ENCODE data around the gene TMEM18. TPM values are rescaled to one million over a fixed set of nuclear protein-coding genes. Genes with fewer than 3 reads are reported as not detected.

The TMEM18 gene
- total RNA-seq, 4 donors from 2014 or later, result 7.3 to 23.7 (median 17.8) TPM

- 82 to 94% methylated on average over 4 to 10 of the region's 10 CpGs for WGBS, 2 donors
- no peak for TF ChIP-seq CTCF (IDR thresholded peaks at IDR 0.05)
- no peak for TF ChIP-seq POLR2A (IDR thresholded peaks at IDR 0.05)
- Histone ChIP-seq H3K36me3 (no peaks in the 10 kb centered on the region), H3K4me3 (no peak overlapping the region), H3K4me1 (no peaks in the 10 kb centered on the region), H3K27me3 (peaks cover 0 to 47% (median 0%) of the 10 kb centered on the region in 4 donors), H3K27ac (no peak overlapping the region), H3K9me3 (no peaks in the 10 kb centered on the region)
- no peak for DNase-seq
- intact Hi-C loops (cut with DNase I), result loop anchor here (10.0 kb wide), 1 partner anchor 402 kb away; no protein-coding TSS in a partner anchor
These were observed 30.1 kb downstream of the TMEM18 start for GRCh38 chr2:647003-647560.

- H3K4me1 ChIP-seq, result no peaks in the 10 kb centered on the region
- DNase-seq, result no peak
- no peak overlapping the region for H3K4me3 ChIP-seq
- H3K27ac ChIP-seq, result no peak overlapping the region
- H3K9me3 ChIP-seq, result no peaks in the 10 kb centered on the region
- H3K27me3 ChIP-seq, result peaks cover 0 to 44% (median 0%) of the 10 kb centered on the region in 4 donors
- intact Hi-C loops (cut with DNase I), result loop anchor here (10.0 kb wide), 1 partner anchor 400 kb away; no protein-coding TSS in a partner anchor
- 40% methylated on average over 1 of the region's 5 CpGs; no CpG with 5 or more reads in 1 of the 2 donors for WGBS, 2 donors
- no peak for TF ChIP-seq CTCF (IDR thresholded peaks at IDR 0.05)
- no peak for TF ChIP-seq POLR2A (IDR thresholded peaks at IDR 0.05)
- no peaks in the 10 kb centered on the region for H3K36me3 ChIP-seq
These were observed 32.3 kb downstream of the TMEM18 start for GRCh38 chr2:644871-645270.

- no peaks in the 10 kb centered on the region for H3K4me1 ChIP-seq
- no peaks in the 10 kb centered on the region for H3K36me3 ChIP-seq
- no peak overlapping the region for H3K4me3 ChIP-seq
- TF ChIP-seq CTCF (IDR thresholded peaks at IDR 0.05), result no peak
- TF ChIP-seq POLR2A (IDR thresholded peaks at IDR 0.05), result no peak
- WGBS, 2 donors, result 73 to 85% methylated on average over 4 of the region's 4 CpGs
- no peak for DNase-seq
- intact Hi-C loops (cut with DNase I), result loop anchor here (10.0 kb wide), 1 partner anchor 399 kb away; no protein-coding TSS in a partner anchor
- no peaks in the 10 kb centered on the region for H3K9me3 ChIP-seq
- H3K27ac ChIP-seq, result no peak overlapping the region
- H3K27me3 ChIP-seq, result peaks cover 0 to 41% (median 0%) of the 10 kb centered on the region in 4 donors
These were observed 33.4 kb downstream of the TMEM18 start for GRCh38 chr2:643761-644160.

DNA sequence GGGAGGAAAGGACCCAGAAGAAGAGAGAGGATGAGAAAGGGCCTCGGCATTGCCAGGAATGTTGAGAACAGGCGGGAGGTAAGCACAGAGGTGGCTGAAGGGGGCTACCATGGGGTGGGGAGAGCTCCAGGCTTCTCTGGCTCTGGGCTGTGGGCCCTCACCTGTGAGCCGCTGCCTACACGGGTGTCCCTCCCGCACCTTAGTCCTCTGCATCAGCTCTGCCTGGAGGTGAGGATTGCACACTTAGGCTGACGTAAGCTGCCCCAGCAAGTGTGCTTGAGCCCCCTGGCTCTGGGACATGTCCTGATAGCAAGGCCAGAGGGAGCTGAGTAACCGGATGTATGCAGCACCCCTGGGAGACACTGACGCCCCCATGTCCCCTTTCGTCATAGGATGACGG is 33.9 kb downstream of the TMEM18 start:
- WGBS, 2 donors, result 72 to 77% methylated on average over 9 of the region's 10 CpGs
- H3K27me3 ChIP-seq, result peaks cover 0 to 41% (median 0%) of the 10 kb centered on the region in 4 donors
- no peak for DNase-seq
- H3K4me1 ChIP-seq, result no peaks in the 10 kb centered on the region
- no peaks in the 10 kb centered on the region for H3K9me3 ChIP-seq
- intact Hi-C loops (cut with DNase I), result loop anchor here (10.0 kb wide), 1 partner anchor 399 kb away; no protein-coding TSS in a partner anchor
- no peak overlapping the region for H3K27ac ChIP-seq
- TF ChIP-seq POLR2A (IDR thresholded peaks at IDR 0.05) (no peak), CTCF (IDR thresholded peaks at IDR 0.05) (no peak)
- no peak overlapping the region for H3K4me3 ChIP-seq
- no peaks in the 10 kb centered on the region for H3K36me3 ChIP-seq

DNA sequence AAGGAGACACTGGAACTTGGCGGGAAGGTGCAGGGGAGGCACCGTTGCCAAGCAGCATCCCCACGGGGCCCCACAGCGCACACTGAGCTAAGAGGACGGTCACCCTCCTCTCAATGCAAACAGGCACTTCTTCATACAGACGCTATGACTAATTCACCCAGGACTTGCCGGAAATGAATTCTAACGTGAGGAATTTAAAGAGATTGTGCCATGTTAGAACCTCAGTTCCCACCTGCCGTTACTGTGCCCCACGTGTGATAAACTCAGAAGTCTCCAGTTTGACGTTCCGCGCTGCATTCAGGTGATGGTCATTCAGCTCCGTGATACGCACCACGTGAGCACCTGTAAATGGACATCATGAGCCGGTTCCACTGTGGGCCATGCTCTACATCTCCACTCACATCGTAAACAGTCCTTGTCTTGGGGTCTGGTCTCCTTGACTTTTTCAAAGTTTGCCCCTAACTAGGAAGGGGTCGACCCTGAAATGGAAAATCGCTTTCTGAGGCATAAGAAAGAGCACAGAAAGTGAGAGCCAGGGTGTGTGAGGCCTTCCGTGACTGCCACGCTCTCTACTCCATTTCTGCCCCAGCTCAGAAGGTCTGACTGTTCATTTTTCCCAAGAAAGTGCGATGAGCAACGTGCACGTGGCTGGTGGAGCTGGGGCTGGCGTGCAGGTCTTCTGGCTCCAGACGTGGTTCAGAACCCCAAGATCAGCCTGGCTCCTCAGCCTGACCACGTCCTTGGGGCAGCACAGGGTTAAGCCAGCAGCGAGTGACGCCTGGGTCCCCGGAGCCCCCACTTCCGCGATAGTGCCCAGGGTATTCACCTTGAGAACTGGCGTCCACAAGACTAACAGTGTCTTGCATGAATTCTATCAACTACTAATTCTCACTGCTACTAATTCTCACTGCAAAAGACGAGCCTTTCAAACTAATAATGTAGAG is 35.1 kb downstream of the TMEM18 start:
- Histone ChIP-seq H3K9me3 (no peaks in the 10 kb centered on the region), H3K27ac (no peak overlapping the region), H3K4me1 (peaks cover 0 to 2% (median 0%) of the 10 kb centered on the region in 3 donors), H3K4me3 (no peak overlapping the region), H3K36me3 (no peaks in the 10 kb centered on the region), H3K27me3 (peaks cover 0 to 30% (median 0%) of the 10 kb centered on the region in 4 donors)
- DNase-seq, result no peak
- TF ChIP-seq CTCF (IDR thresholded peaks at IDR 0.05) (no peak), POLR2A (IDR thresholded peaks at IDR 0.05) (no peak)
- intact Hi-C loops (cut with DNase I), result loop anchor here (10.0 kb wide), 1 partner anchor 397 kb away; no protein-coding TSS in a partner anchor
- 76 to 80% methylated on average over 24 to 30 of the region's 35 CpGs for WGBS, 2 donors
